HuH-7.5 (cell line): ENCODE data around the gene DES.
"Not testable (repeated sequence)": the region's sequence is repeated elsewhere in the genome, so short reads cannot be mapped to it uniquely, and the experiment has no call there.

Source experiments
- DNase-seq: peaks from one replicate; pipeline ENCODE4 v3.0.0; 2011; ENCODE audit warnings: low spot score

The DES gene

GRCh38 chr2:219418155-219419011 is at the start of gene DES:
Gene DES (plus strand): TSS chr2:219418377. CDS start chr2:219418463, 86 bp downstream.
- no peak for DNase-seq

DNA sequence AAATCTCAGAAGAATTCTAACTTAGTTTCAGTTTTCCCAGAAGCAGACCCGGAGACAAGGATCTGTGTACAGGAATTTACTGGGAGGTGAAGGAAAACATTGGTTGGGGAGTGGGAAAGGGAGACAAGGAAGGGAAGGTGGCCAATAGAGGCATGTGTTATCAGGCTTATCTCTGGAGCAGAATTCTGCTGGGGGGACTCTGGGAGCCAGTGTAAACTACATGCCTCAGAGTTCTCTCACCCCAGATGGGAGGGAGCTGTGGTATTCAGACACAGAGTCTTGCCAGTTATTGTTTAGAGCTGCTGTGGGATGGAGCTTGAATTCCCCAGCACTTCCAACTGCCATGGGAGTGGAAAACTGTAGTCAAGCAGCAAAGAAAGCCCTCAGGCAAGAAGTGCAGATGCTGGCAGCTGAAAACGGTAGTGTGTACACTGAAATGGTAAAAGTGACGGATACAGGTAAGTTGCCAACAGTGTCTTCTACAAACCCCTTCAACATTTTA is 49.4 kb upstream of the DES start:
- DNase-seq: no peak

DNA sequence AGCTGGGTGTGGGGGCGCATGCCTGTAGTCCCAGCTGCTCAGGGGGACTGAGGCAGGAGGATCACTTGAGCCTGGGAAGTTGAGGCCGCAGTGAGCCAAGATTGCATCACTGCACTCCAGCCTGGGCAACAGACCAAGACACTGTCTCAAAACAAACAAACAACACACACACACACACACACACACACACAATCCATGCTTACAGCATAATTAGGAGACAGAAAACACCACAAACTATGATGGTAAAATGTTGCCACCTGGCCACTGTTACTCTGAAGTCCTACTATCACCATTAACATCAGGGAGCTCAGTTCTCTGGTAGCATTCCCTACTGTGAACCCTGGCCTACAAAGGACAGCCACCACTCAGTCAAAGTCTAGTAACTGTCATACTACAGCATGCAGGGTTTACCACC is 48.7 kb upstream of the DES start:
- DNase-seq: no peak

DNA sequence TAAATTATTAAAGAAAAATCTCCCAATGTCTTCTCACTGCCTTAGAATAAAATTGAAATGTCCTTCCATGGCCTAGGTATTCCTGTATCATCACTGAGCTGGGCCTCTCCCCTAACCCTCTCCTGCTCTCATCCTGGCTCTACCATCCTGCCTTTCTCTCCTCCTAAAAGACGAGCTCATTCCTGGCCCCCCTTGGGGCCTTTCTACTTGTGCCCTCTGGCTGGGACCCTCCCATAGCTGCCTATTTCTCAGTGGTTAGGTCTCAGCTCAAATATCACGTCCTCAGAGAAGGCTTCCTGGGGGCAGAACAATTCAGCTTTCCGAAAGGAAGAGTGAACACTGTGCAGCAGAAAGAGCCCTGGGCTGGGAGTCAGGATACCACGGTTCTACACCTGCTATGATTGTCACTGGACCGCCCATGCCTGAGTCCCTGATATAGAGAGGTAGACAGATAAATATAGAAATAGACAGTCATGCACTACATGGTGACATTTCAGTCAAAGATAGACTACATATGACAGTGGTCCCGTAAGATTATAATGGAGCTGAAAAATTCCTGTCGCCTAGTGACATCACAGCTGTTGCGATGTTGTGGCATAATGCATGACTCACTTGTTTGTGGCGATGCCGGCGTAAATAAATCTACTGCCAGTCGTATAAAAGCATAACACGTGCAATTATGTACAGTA is 39.9 kb upstream of the DES start:
- DNase-seq: no peak

- no peak for DNase-seq
Observed at GRCh38 chr2:219380926-219381325, 37.3 kb upstream of the DES start.

- no peak for DNase-seq
Observed at GRCh38 chr2:219381448-219381847, 36.7 kb upstream of the DES start.

DNA sequence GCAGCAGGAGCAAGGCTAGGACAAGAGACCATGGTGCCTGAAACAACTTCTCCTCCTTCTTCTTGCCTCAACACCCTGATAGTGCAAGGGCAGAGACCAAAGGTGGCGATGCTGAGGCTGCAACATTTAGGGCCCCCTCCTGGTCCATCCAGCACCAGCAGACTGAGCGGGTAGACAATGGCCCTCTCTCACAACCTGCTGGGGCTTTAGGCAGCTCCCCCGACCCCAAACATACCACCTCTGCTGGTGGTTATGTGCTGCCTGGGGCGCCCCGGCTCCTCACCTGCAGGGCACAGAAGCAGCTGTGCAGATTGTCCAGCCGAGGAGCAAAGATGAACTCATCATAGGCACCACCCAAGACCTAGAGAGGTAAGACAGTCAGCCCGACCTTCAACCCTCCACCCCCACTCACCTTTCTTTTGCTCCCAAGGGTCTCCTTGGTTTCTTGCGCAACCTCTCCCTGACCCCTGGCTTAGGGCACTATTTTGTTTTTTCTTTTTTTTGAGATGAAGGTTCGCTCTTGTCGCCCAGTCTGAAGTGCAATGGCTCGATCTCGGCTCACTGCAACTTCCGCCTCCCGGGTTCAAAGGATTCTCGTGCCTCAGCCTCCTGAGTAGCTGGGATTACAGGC is 34.0 kb upstream of the DES start:
- no peak for DNase-seq

- DNase-seq: no peak
Observed at GRCh38 chr2:219384859-219385258, 33.3 kb upstream of the DES start.

GRCh38 chr2:219385958-219386520 is 32.1 kb upstream of the DES start:
- no peak for DNase-seq

GRCh38 chr2:219386532-219387280 is 31.5 kb upstream of the DES start:
- DNase-seq: no peak

DNA sequence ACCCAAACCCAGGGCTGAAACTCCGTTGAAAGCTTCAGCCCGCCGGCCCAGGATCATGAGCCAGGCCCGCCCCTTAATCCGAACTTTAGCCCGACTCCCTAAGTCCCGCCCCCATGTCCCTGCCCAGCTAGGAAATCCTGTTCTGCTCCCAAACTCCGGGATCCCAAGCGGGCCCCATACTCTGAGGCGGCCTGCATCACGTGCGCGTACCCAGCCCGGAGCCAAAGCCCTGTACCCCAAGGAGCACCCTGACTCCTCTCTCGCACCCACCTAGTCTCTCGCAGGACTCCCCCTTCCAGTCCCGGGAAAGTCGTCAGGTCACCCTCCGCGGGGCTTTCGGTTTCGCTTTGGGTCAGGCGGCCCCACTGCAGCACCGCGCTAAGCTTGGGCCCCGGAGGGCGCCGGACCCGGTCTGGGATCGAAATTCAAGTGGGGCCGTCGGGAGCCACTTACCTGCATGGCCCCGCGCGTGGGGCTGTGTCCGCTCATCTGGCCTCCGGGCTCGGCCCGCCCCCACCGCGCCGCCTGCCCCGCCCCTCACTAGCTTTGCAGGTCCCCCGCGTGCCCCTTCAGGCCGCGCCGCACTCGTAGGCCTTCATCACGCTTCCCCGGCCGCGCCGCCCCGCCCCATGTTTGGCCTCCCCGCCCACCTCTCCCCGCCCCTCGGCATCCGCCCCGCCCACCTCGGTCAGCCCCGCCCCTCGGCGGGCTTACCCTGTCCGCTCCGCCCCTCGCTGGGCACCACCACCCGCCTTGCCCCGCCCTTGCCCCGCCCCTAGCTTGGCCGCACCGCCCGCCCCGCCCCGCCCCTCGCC is 30.7 kb upstream of the DES start, which contains the start of gene DNPEP:
TSS of gene DNPEP (minus strand) at position 607 of the 815 bp plus-strand sequence. CDS start at position 489, 118 bp downstream.
- DNase-seq: peak; percentile 69

GRCh38 chr2:219388121-219388906 is 29.9 kb upstream of the DES start:
- peak; percentile 72 for DNase-seq

DNA sequence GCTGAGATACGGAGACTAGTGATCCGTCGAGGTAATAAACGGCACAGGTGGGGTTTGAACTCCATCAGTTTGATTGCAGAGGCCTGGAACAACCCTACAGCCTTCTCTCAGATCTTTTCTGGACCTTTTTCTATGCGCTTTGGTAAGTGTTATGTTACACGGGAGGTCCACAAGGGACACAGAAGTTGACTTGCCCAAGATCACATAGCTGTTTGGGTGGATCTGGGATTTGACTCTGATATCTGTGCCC is 29.3 kb upstream of the DES start:
- no peak for DNase-seq

- no peak for DNase-seq
Observed at GRCh38 chr2:219392754-219393153, 25.4 kb upstream of the DES start.

- not testable (repeated sequence) for DNase-seq
Observed at GRCh38 chr2:219395056-219395455, 23.1 kb upstream of the DES start.

GRCh38 chr2:219395609-219396008 is 22.6 kb upstream of the DES start:
- no peak for DNase-seq

DNA sequence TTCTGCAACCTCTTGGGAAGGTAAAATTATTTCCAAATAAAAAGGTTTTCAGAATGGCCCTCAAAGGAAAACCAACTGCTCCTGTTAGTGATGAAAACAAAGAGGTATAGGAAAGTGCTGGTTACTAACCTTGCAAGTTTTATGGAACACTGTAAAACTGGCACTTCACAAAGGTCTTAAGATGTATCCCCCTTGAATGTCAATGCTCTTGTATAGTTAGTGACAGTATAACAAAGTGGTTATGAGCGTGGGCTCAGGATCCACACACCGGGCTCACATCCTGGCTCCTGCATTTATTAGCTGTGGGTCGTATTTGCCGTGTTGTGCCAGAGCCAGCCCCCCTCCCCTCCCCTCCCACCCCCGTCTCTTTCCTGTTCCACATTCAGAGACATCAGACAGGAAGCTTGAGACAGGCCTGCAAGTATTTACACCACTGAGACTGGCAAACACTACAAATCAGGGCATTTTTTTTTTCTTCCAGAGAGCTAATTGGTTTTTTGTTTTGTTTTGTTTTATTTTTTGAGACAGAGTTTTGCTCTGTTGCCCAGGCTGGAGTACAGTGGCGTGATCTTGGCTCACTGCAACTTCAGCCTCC is 21.2 kb upstream of the DES start:
- no peak for DNase-seq

- no peak for DNase-seq
Observed at GRCh38 chr2:219398721-219399363, 19.3 kb upstream of the DES start.
